Vagina (tissue), 2 donors: ENCODE data around the gene LAYN.

Experiments
- CTCF ChIP-seq, 3 experiments: fragments of 450-650 bp in 2 of 3; fragments of 200-600 bp in 1 of 3; sonication (generic) in 1 of 3; IDR thresholded peaks; one replicate each; pipeline ENCODE4 v1.5.1; 2017 to 2019; ENCODE audit warnings: antibody characterized with exemption in 3 of 3, mild to moderate bottlenecking in 2 of 3, moderate library complexity in 2 of 3
- POLR2A ChIP-seq, 2 donors: fragments of 450-650 bp; IDR thresholded peaks; one replicate each; pipeline ENCODE4 v1.6.1; 2017; ENCODE audit warnings: antibody characterized with exemption in 2 of 2, mild to moderate bottlenecking in 2 of 2, moderate library complexity in 2 of 2

DNA sequence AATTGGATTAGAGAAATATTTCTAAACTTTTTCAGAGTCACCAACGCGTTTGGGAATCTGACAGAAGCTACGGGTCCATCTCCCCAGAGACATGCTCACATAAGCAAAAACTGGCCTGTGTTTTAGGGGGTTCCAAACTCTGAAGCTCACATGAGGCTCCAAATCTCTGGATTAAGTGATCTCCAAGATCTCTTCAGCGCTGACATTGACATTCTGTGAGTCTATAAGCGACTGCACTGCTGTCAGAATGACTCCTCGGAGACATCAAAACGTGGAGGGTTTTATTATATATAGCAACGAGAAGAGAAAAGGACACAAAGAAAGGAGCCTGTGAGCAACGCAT lies 61.1 kb downstream of the LAYN start:
- TF ChIP-seq CTCF (IDR thresholded peaks at IDR 0.05) (no peak), POLR2A (IDR thresholded peaks at IDR 0.05) (no peak)
